Small intestine (tissue), 7 donors: Measurements from ENCODE around the gene GNAQ. TPM values are rescaled to one million over a fixed set of nuclear protein-coding genes. Genes with fewer than 3 reads are reported as not detected.

Source experiments
- DNase-seq, 2 donors: peaks; one replicate each; pipeline versions ENCODE4 v3.0.0 to v3.0.0-alpha.2; 2013
- FAIRE-seq: peaks from 2 replicates; lab custom pipeline; 2012; peaks lifted over from hg19 to GRCh38; lab: Jason Lieb, UNC
- H3K27ac ChIP-seq, 3 donors: one replicate each; pipeline ENCODE4 v1.5.1; 2013; ENCODE audit warnings: low read length in 2 of 3, mild to moderate bottlenecking in 2 of 3, control low read depth in 1 of 3, inconsistent platforms in 1 of 3, low read depth in 1 of 3, moderate library complexity in 1 of 3
- H3K27me3 ChIP-seq, 3 donors: one replicate each; pipeline ENCODE4 v1.6.1; 2013; ENCODE audit warnings: low read length in 3 of 3, inconsistent platforms in 1 of 3; ENCODE audit not compliant: control insufficient read depth in 3 of 3, insufficient read depth in 3 of 3
- H3K36me3 ChIP-seq, 3 donors: one replicate each; pipeline ENCODE4 v1.6.1; 2013; ENCODE audit warnings: low read length in 3 of 3, inconsistent platforms in 1 of 3, low read depth in 1 of 3, mild to moderate bottlenecking in 1 of 3, moderate library complexity in 1 of 3; ENCODE audit not compliant: control insufficient read depth in 3 of 3, insufficient read depth in 2 of 3
- H3K4me1 ChIP-seq, 3 donors: one replicate each; pipeline ENCODE4 v1.6.1; 2013; ENCODE audit warnings: low read length in 2 of 3, inconsistent platforms in 1 of 3, low read depth in 1 of 3, mild to moderate bottlenecking in 1 of 3, moderate library complexity in 1 of 3; ENCODE audit not compliant: control insufficient read depth in 3 of 3, insufficient read depth in 2 of 3
- H3K4me3 ChIP-seq, 3 donors: one replicate each; pipeline ENCODE4 v1.5.1; 2013; ENCODE audit warnings: low read length in 3 of 3, control low read depth in 1 of 3, inconsistent platforms in 1 of 3, low read depth in 1 of 3, mild to moderate bottlenecking in 1 of 3, moderate library complexity in 1 of 3
- H3K9me3 ChIP-seq, 2 donors: one replicate each; pipeline ENCODE4 v1.6.1; 2013; ENCODE audit warnings: low read depth in 1 of 2, low read length in 1 of 2; ENCODE audit not compliant: control insufficient read depth in 2 of 2, insufficient read depth in 1 of 2
- WGBS, 3 donors: extraction: QIAGEN DNeasy Blood & Tissue Kit; methylation state at CpG; one replicate each; pipeline ENCODE4 v1.1.7; 2013; 5-methylcytosine and 5-hydroxymethylcytosine counted together
- polyA plus RNA-seq, 4 donors: library from polyadenylated mRNA; stranded (reverse) in 3 of 4; unstranded in 1 of 4; fragments of 200-250 nt in 3 of 4; fragments of 120-200 nt in 1 of 4; gene quantifications; one replicate each; pipeline versions ENCODE4 v1.2.1 to v1.2.3, GENCODE V29; 2013
- donor health status: healthy with polysubstance abuse.
- donor health status: control.
- donor health status: control.
- donor health status: Bipolar disorder and iron deficiency.
- donor health status: healthy.

The GNAQ gene
- polyA plus RNA-seq, 4 donors = 10.0 to 32.3 (median 15.6) TPM

DNA sequence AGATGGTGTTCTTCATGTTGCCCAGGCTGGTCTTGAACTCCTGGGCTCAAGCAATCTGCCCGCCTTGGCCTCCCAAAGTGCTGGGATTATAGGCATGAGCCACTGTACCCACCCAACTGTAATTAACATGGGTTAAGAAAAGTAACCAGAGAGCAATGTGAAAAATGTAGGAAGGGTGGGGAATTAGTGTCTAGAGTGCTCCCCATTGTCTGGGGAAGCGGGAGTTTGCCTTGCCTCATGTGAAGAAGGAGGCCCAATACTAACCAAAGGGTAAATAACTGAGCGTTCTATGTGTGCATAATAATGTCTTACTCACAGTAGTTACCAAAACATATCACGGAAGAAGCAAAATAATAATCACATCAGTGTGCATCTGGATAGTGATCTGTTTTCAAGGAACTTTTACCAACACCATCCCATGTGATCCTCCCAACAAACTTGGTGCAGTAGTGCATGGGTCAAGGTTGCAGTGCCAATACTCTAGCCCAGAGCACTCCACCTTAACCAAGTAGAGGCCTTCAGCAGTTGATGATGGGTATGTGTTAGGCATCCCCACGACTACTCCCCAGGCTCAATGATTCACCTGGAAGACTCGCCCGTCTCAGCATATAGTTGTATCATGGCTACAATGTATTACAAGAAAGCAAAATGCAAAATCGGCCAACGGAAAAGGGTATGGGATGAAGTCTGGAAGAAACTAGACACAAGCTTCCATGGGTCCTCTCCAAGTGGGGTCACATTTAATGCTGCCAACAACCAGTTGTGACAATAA, 26.2 kb downstream of the GNAQ start:
- Histone ChIP-seq H3K4me3 (no peak overlapping the region), H3K27ac (no peak overlapping the region), H3K4me1 (peaks cover 6 to 17% (median 10%) of the 10 kb centered on the region in 3 donors), H3K36me3 (peaks cover 0 to 4% (median 0%) of the 10 kb centered on the region in 3 donors), H3K27me3 (no peaks in the 10 kb centered on the region), H3K9me3 (no peaks in the 10 kb centered on the region)
- WGBS, 3 donors = 91 to 96% (median 91%) methylated on average over 9 of the region's 9 CpGs
- DNase-seq (no peak), FAIRE-seq (no peak)

DNA sequence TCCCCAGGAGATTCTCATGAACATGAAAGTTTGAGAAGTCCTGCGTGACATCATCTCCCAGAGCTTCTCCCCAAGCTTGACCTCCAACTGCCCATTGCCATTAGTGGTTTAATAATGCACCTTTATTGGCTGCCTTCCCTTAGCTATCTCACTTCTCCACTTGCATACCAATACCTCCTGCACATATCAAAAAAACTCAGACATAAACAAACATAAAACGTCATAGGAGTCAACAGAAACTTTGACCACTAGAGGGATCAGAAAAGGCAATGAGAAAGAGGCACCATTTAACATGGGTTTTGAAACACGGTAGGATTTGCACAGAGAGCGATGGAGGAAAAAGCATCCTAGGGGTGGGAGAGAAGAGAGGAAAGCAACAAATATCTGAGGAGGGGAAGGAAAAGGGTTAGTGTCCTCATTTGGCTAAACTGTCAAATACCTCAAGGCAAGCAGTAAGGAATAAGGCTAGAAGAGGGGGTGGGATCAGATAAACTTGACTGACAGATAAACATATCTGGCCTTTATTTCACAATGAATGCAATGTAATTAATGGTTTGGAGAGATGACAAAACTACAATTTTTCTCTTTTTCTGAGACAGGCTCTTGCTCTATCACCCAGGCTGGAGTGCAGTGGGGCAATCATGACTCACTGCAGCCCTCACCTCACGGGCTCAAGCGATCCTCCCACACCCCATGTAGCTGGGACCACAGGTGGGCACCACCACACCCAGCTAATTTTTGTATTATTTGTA, 27.0 kb downstream of the GNAQ start:
- no peak overlapping the region for H3K27ac ChIP-seq
- no peaks in the 10 kb centered on the region for H3K27me3 ChIP-seq
- 63 to 71% (median 63%) methylated on average over 6 of the region's 6 CpGs for WGBS, 3 donors
- no peak for FAIRE-seq
- no peak overlapping the region for H3K4me3 ChIP-seq
- no peaks in the 10 kb centered on the region for H3K9me3 ChIP-seq
- peak; percentile 69 to 74 for DNase-seq
- peaks cover 0 to 4% (median 0%) of the 10 kb centered on the region in 3 donors for H3K36me3 ChIP-seq
- H3K4me1 ChIP-seq = peaks cover 5 to 17% (median 7%) of the 10 kb centered on the region in 3 donors

GRCh38 chr9:78003730-78004129, 27.9 kb downstream of the GNAQ start:
- Histone ChIP-seq H3K36me3 (peaks cover 0 to 4% (median 0%) of the 10 kb centered on the region in 3 donors), H3K27ac (no peak overlapping the region)
- WGBS, 3 donors = 62 to 81% (median 62%) methylated on average over 4 of the region's 4 CpGs

GRCh38 chr9:78001946-78002731, 29.5 kb downstream of the GNAQ start:
- peaks cover 0 to 4% (median 0%) of the 10 kb centered on the region in 3 donors for H3K36me3 ChIP-seq
- no peak overlapping the region for H3K4me3 ChIP-seq
- peaks cover 5 to 21% (median 9%) of the 10 kb centered on the region in 3 donors for H3K4me1 ChIP-seq
- H3K9me3 ChIP-seq = no peaks in the 10 kb centered on the region
- no peaks in the 10 kb centered on the region for H3K27me3 ChIP-seq
- DNase-seq = no peak
- WGBS, 3 donors = 84 to 89% (median 88%) methylated on average over 4 of the region's 4 CpGs
- no peak for FAIRE-seq
- peak overlapping the region in 1 of 3 donors; percentile 32 for H3K27ac ChIP-seq

More at GRCh38 chr9:78003730-78004129, 27.9 kb downstream of the GNAQ start:
- no peak for DNase-seq
- Histone ChIP-seq H3K4me1 (peaks cover 5 to 21% (median 9%) of the 10 kb centered on the region in 3 donors), H3K27me3 (no peaks in the 10 kb centered on the region), H3K4me3 (no peak overlapping the region), H3K9me3 (no peaks in the 10 kb centered on the region)
- FAIRE-seq = no peak

DNA sequence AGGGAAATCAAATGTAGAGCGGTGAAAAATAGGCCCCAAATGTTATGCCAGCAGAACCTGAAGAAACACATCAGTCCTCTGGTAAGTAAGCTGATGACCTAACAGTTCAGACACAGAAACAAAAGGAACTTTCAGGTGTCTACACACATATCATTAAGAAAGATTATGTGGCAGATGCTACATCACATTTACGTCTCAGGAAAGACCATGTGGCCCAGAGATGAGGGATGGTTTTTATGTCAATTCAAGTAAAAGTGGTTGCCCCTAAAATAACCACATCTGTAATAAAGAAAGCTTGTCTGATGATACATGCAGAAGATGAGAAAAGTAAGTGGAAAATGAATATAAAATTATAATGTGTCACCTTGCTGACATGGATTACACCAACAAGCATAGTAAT, 31.4 kb downstream of the GNAQ start:
- Histone ChIP-seq H3K4me3 (no peak overlapping the region), H3K9me3 (no peaks in the 10 kb centered on the region), H3K27me3 (no peaks in the 10 kb centered on the region), H3K36me3 (peaks cover 0 to 8% (median 0%) of the 10 kb centered on the region in 3 donors), H3K27ac (no peak overlapping the region), H3K4me1 (peaks cover 5 to 21% (median 9%) of the 10 kb centered on the region in 3 donors)
- DNase-seq = no peak
- WGBS, 3 donors = 85 to 91% (median 88%) methylated on average over 2 of the region's 2 CpGs
- FAIRE-seq = no peak

GRCh38 chr9:77999231-77999631, 32.4 kb downstream of the GNAQ start:
- Histone ChIP-seq H3K9me3 (no peaks in the 10 kb centered on the region), H3K27ac (no peak overlapping the region), H3K4me3 (no peak overlapping the region), H3K4me1 (peaks cover 2 to 16% (median 5%) of the 10 kb centered on the region in 3 donors), H3K36me3 (peaks cover 0 to 4% (median 0%) of the 10 kb centered on the region in 3 donors), H3K27me3 (no peaks in the 10 kb centered on the region)
- no peak for DNase-seq
- WGBS, 3 donors = 41 to 49% (median 44%) methylated on average over 2 of the region's 2 CpGs
- no peak for FAIRE-seq

DNA sequence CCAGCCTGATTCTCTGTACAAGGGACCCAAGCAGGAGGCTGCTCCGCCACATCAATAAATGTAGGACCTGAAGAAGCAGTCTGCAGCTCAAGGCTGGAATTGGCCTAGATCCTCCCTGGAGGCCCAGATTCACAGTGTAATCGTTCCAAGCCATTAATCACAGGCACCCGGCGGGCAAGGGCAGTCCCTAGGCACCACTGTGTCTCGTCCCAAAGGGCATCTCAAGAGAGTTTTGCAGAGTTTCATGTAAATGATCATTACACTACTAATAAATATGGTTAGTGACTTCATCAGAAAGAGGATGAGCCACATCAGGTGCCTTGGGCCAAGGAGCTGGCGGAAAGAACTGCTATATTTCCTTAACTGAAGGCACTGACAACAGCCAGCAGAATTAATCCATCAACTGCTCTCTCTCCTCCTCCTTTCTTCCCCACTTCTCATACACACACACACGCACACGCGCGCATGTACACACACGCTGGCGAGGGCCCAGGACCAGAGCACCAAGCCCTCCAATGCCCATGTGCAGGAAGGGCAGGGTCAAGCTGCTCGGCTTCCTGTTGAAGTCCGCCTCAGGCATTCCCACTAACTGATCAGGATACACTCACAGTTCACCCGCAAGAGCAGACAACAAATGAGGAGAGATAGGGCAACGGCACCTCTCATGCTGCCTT, 33.9 kb downstream of the GNAQ start:
- Histone ChIP-seq H3K27me3 (no peaks in the 10 kb centered on the region), H3K9me3 (no peaks in the 10 kb centered on the region), H3K4me1 (peaks cover 0 to 11% (median 5%) of the 10 kb centered on the region in 3 donors), H3K4me3 (no peak overlapping the region), H3K27ac (no peak overlapping the region), H3K36me3 (peaks cover 0 to 4% (median 0%) of the 10 kb centered on the region in 3 donors)
- DNase-seq (no peak), FAIRE-seq (no peak)
- WGBS, 3 donors = 74 to 91% (median 87%) methylated on average over 16 of the region's 16 CpGs
